Gastrocnemius medialis (tissue), 4 donors: Measurements from ENCODE around the gene C6orf120. TPM values are rescaled to one million over a fixed set of nuclear protein-coding genes. Genes with fewer than 3 reads are reported as not detected.
A peak's percentile ranks its signal among the peaks of the same experiment; 100 is the strongest.

ENCODE experiments used
- ATAC-seq, 2 donors: fragments of 150-250 bp; one replicate each; pipeline ENCODE4 v1.9.1; 2016
- DNase-seq, 2 donors: peaks; one replicate each; pipeline ENCODE4 v3.0.0-alpha.2; 2019
- H3K27ac ChIP-seq, 4 donors: fragments of 200-600 bp; sonication (generic); 1 replicate in 1 of 4; 2 replicates in 3 of 4; pipeline ENCODE4 v1.5.1; 2016 to 2018; ENCODE audit warnings: mild to moderate bottlenecking in 2 of 4, moderate library complexity in 1 of 4
- H3K27me3 ChIP-seq, 3 donors: fragments of 200-600 bp; sonication (generic) in 2 of 3; 1 replicate in 1 of 3; 2 replicates in 2 of 3; pipeline versions ENCODE4 v1.5.1 to v1.6.0; 2016 to 2019; ENCODE audit warnings: mild to moderate bottlenecking in 1 of 3, moderate library complexity in 1 of 3
- H3K36me3 ChIP-seq, 2 donors: fragments of 200-600 bp; sonication (generic) in 1 of 2; one replicate each; pipeline ENCODE4 v1.5.1; 2017 to 2018
- H3K4me1 ChIP-seq, 2 donors: fragments of 200-600 bp; sonication (generic) in 1 of 2; one replicate each; pipeline ENCODE4 v1.5.1; 2016 to 2017; ENCODE audit warnings: mild to moderate bottlenecking in 2 of 2
- H3K4me3 ChIP-seq, 4 donors: fragments of 200-600 bp; sonication (generic) in 3 of 4; 1 replicate in 1 of 4; 2 replicates in 3 of 4; pipeline ENCODE4 v1.5.1; 2016 to 2019; ENCODE audit warnings: mild to moderate bottlenecking in 2 of 4
- H3K9me3 ChIP-seq, 3 donors: fragments of 200-600 bp; sonication (generic) in 2 of 3; 1 replicate in 1 of 3; 2 replicates in 2 of 3; pipeline ENCODE4 v1.5.1; 2016 to 2019
- CTCF ChIP-seq, 5 experiments: fragments of 450-650 bp in 3 of 5; fragments of 200-600 bp in 2 of 5; sonication (generic) in 2 of 5; IDR thresholded peaks in 4 of 5; conservative IDR thresholded peaks in 1 of 5; 1 replicate in 4 of 5; 2 replicates in 1 of 5; pipeline ENCODE4 v1.5.1; 2016 to 2019; ENCODE audit warnings: antibody characterized with exemption in 5 of 5, mild to moderate bottlenecking in 3 of 5, moderate library complexity in 3 of 5
- POLR2A ChIP-seq, 2 donors: fragments of 450-650 bp; IDR thresholded peaks; one replicate each; pipeline ENCODE4 v1.6.1; 2017; ENCODE audit warnings: antibody characterized with exemption in 2 of 2, mild to moderate bottlenecking in 2 of 2, moderate library complexity in 2 of 2
- in situ Hi-C, 4 donors: fragments of 200-750 bp; cut with MboI; loops; one replicate each; pipeline versions ENCODE4 v1.15.0 to v1.8.0; 2017; ENCODE audit warnings: low sequenced_read_pairs in 4 of 4
- intact Hi-C: fragments of 100-400 bp; cut with DNase I; formaldehyde crosslinking; loops from one replicate; pipeline ENCODE4 v1.15.1; 2023; ENCODE audit warnings: low total_unique reads
- total RNA-seq, 4 donors: library from RNA; depleted of rRNA; stranded (reverse); fragments of >200 nt; gene quantifications; one replicate each; pipeline versions ENCODE4 v1.1.0 to v1.2.3, GENCODE V29; 2016

The C6orf120 gene
- total RNA-seq, 4 donors from 2014 or later = 23.8 to 41.4 (median 29.4) TPM

GRCh38 chr6:169745405-169745804 is 43.5 kb downstream of the C6orf120 start:
- Histone ChIP-seq H3K27ac (no peak overlapping the region), H3K4me3 (no peak overlapping the region), H3K9me3 (no peaks in the 10 kb centered on the region), H3K4me1 (peaks cover 4 to 7% of the 10 kb centered on the region in 2 donors), H3K36me3 (no peaks in the 10 kb centered on the region), H3K27me3 (no peaks in the 10 kb centered on the region)
- DNase-seq = no peak
- intact Hi-C loops = no loop called here
- in situ Hi-C loops = no loop called here
- no peak for ATAC-seq
- no peak for TF ChIP-seq POLR2A (IDR thresholded peaks at IDR 0.05)
- TF ChIP-seq CTCF (IDR thresholded peaks at IDR 0.05 in 4 of 5, conservative IDR thresholded peaks at IDR 0.05 in 1 of 5) = no peak

GRCh38 chr6:169746556-169746955 is 44.6 kb downstream of the C6orf120 start:
- Histone ChIP-seq H3K4me3 (no peak overlapping the region), H3K27ac (no peak overlapping the region), H3K9me3 (no peaks in the 10 kb centered on the region), H3K27me3 (no peaks in the 10 kb centered on the region), H3K36me3 (no peaks in the 10 kb centered on the region), H3K4me1 (peaks cover 8 to 11% of the 10 kb centered on the region in 2 donors)
- ATAC-seq = no peak
- in situ Hi-C loops (no loop called here), intact Hi-C loops (no loop called here)
- TF ChIP-seq CTCF (IDR thresholded peaks at IDR 0.05 in 4 of 5, conservative IDR thresholded peaks at IDR 0.05 in 1 of 5) (no peak), POLR2A (IDR thresholded peaks at IDR 0.05) (no peak)
- no peak for DNase-seq

GRCh38 chr6:169751242-169752073 is 49.5 kb downstream of the C6orf120 start, which contains the start of the genes DYNLT2 and ERMARD:
Gene DYNLT2 (minus strand): TSS chr6:169751572. CDS start chr6:169751458, 114 bp downstream.
Gene ERMARD (plus strand): TSS chr6:169751622. CDS start chr6:169751658, 36 bp downstream.
- peak; percentile 85 to 93 for DNase-seq
- ATAC-seq = peak; percentile 97 to 98
- Histone ChIP-seq H3K27ac (peak within 1 kb of the TSS; percentile 91 to 94 (median 92)), H3K4me1 (peaks cover 20% of the 10 kb centered on the region in 2 donors), H3K4me3 (peak within 1 kb of the TSS; percentile 64 to 81 (median 70)), H3K36me3 (no peaks in the 10 kb centered on the region), H3K27me3 (no peaks in the 10 kb centered on the region), H3K9me3 (no peaks in the 10 kb centered on the region)
- in situ Hi-C loops = loop anchor here in 3 of 4 donors (10.0 kb wide), 1 partner anchor 803 kb away; the partner anchor contains the start of genes PSMB1 (in 3 of the 3) and TBP (in 3 of the 3)
- TF ChIP-seq CTCF (IDR thresholded peaks at IDR 0.05 in 4 of 5, conservative IDR thresholded peaks at IDR 0.05 in 1 of 5) (peak; percentile 39 to 59 (median 47)), POLR2A (IDR thresholded peaks at IDR 0.05) (peak; percentile 81 to 89)
- intact Hi-C loops = loop anchor here (1.0 kb wide), 3 partner anchors 28 to 803 kb away; partner anchors contain the start of genes C6orf120, TBP and WDR27

- ATAC-seq (no peak), DNase-seq (no peak)
- Histone ChIP-seq H3K9me3 (no peaks in the 10 kb centered on the region), H3K36me3 (peaks cover 0 to 4% of the 10 kb centered on the region in 2 donors), H3K27me3 (no peaks in the 10 kb centered on the region), H3K4me3 (peak overlapping the region; percentile 64 to 81 (median 70)), H3K27ac (peak overlapping the region; percentile 91 to 94 (median 92)), H3K4me1 (peaks cover 20% of the 10 kb centered on the region in 2 donors)
- intact Hi-C loops = no loop called here
- in situ Hi-C loops = loop anchor here in 3 of 4 donors (10.0 kb wide), 1 partner anchor 803 kb away; the partner anchor contains the start of genes PSMB1 (in 3 of the 3) and TBP (in 3 of the 3)
- TF ChIP-seq CTCF (IDR thresholded peaks at IDR 0.05 in 4 of 5, conservative IDR thresholded peaks at IDR 0.05 in 1 of 5) (no peak), POLR2A (IDR thresholded peaks at IDR 0.05) (no peak)
Observed at GRCh38 chr6:169752074-169752623, 50.2 kb downstream of the C6orf120 start.

Other genes starting within 250 kb of the C6orf120 start
- gene WDR27, start 97 bp upstream of the C6orf120 start, total RNA-seq = 10 to 100 TPM in 1 of 4 donors, 1 to 10 TPM in 3; 2.8 to 31.6 (median 4.0) TPM
- 10 to 100 TPM; 40.1 to 58.1 (median 49.0) TPM for gene PHF10, start 22.4 kb downstream of the C6orf120 start, total RNA-seq
- gene DYNLT2, start 49.4 kb downstream of the C6orf120 start, total RNA-seq = 1 to 10 TPM in 1 of 4 donors, under 1 TPM in 3; 0.23 to 1.1 (median 0.46) TPM
- 10 to 100 TPM in 2 of 4 donors, 1 to 10 TPM in 2; 9.0 to 18.9 (median 11.2) TPM for gene ERMARD, start 49.5 kb downstream of the C6orf120 start, total RNA-seq